AG10803 (cell line): ENCODE measurements around the gene SLC6A6.

Experiments
- DNase-seq: peaks from one replicate; pipeline ENCODE4 v3.0.0; 2010; ENCODE audit warnings: low read depth
- H3K4me3 ChIP-seq: 2 replicates; pipeline ENCODE4 v1.5.1; 2011; ENCODE audit warnings: mild to moderate bottlenecking, low read length, control low read depth
- CTCF ChIP-seq: conservative IDR thresholded peaks from 2 replicates; pipeline ENCODE4 v1.5.1; 2011; ENCODE audit warnings: mild to moderate bottlenecking, low read length, control low read depth, inconsistent platforms

SLC6A6 gene

GRCh38 chr3:14521611-14522010, 119.2 kb downstream of the SLC6A6 start:
- no peak for DNase-seq
- no peak overlapping the region for H3K4me3 ChIP-seq
- TF ChIP-seq CTCF: no peak

- H3K4me3 ChIP-seq: no peak overlapping the region
- no peak for TF ChIP-seq CTCF
- no peak for DNase-seq
Observed at GRCh38 chr3:14522129-14522691, 119.8 kb downstream of the SLC6A6 start.

- no peak for TF ChIP-seq CTCF
- DNase-seq: no peak
- no peak overlapping the region for H3K4me3 ChIP-seq
Observed at GRCh38 chr3:14522768-14523167, 120.4 kb downstream of the SLC6A6 start.

- DNase-seq: peak; percentile 20
- TF ChIP-seq CTCF: no peak
- no peak overlapping the region for H3K4me3 ChIP-seq
Observed at GRCh38 chr3:14523792-14524191, 121.4 kb downstream of the SLC6A6 start.

GRCh38 chr3:14524311-14524711, 121.9 kb downstream of the SLC6A6 start:
- DNase-seq: no peak
- no peak for TF ChIP-seq CTCF
- no peak overlapping the region for H3K4me3 ChIP-seq

GRCh38 chr3:14524920-14525660, 122.7 kb downstream of the SLC6A6 start:
- no peak for DNase-seq
- no peak overlapping the region for H3K4me3 ChIP-seq
- no peak for TF ChIP-seq CTCF
